ENCODE results near the gene IKBIP. TPM values are rescaled to one million over a fixed set of nuclear protein-coding genes. Genes with fewer than 3 reads are reported as not detected.
A peak's percentile ranks its signal among the peaks of the same experiment; 100 is the strongest.

IKBIP gene
- polyA plus RNA-seq, 1 donor from 2014 or later: 11.5 TPM

DNA sequence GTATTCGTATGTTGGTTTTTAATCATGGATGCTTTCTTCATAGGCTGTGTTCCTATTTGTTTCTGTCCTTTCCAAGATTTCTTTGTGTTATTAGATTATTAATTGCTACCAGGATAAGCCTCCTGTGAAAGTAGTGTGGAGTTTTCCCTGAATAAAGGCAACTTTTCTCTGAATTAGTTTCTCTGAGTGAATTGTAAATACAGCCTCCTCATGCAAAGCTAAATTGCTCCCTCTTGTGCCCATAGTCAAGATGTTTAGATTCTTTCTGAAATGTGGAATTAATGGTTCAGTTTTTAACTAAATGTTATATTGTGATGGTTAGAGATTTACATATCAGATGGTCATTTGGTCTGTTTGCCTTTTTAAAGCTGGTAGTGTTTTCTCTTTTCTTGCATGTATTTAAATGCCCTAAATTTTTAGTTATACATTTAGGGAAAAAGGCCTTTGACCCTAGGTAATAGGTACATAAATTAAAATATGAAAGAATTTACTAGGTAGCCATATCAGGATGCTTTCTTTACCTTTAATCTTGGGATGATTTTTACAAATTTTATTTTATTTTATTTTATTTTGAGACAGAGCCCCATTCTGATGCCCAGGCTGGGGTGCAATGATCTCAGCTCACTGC, 9.4 kb upstream of the IKBIP start:
- H3K9me2 ChIP-seq (ENCODE audit: insufficient read depth, low read length): no peaks in the 10 kb centered on the region
- H2AFZ ChIP-seq (ENCODE audit: low read depth, low read length): no peak overlapping the region
- no peaks in the 10 kb centered on the region for H3K27me3 ChIP-seq (ENCODE audit: insufficient read depth, low read depth, low read length)
- no peaks in the 10 kb centered on the region for H3K36me3 ChIP-seq (ENCODE audit: insufficient read depth, low read length)
- H3F3A ChIP-seq (ENCODE audit: insufficient read depth, low read length, poor library complexity, severe bottlenecking): no peaks in the 10 kb centered on the region
- no peaks in the 10 kb centered on the region for H4K20me1 ChIP-seq (ENCODE audit: insufficient read depth)
- H3K79me2 ChIP-seq (replicated peaks; ENCODE audit: insufficient read depth, low read length): no peaks in the 10 kb centered on the region
- no peak overlapping the region for H3K9ac ChIP-seq (ENCODE audit: low read length)
- H3K27ac ChIP-seq (ENCODE audit: low read length): no peak overlapping the region
- TF ChIP-seq POLR2AphosphoS5 (IDR thresholded peaks at IDR 0.05) (no peak), CTCF (IDR thresholded peaks at IDR 0.05; ENCODE audit: poor library complexity, severe bottlenecking) (peak; percentile 79), EP300 (conservative IDR thresholded peaks at IDR 0.05; ENCODE audit: poor library complexity, severe bottlenecking) (no peak), TAF1 (IDR thresholded peaks at IDR 0.05; ENCODE audit: low read depth) (no peak), MXI1 (conservative IDR thresholded peaks at IDR 0.05; ENCODE audit: poor library complexity, severe bottlenecking) (no peak), SMC3 (conservative IDR thresholded peaks at IDR 0.05; ENCODE audit: poor library complexity) (peak; percentile 73), EZH2 (IDR thresholded peaks at IDR 0.05; ENCODE audit: borderline replicate concordance, insufficient read depth, low read length, poor library complexity, severe bottlenecking) (no peak), RAD21 (conservative IDR thresholded peaks at IDR 0.05) (peak; percentile 80)
- TF ChIP-seq, protein P1, sequence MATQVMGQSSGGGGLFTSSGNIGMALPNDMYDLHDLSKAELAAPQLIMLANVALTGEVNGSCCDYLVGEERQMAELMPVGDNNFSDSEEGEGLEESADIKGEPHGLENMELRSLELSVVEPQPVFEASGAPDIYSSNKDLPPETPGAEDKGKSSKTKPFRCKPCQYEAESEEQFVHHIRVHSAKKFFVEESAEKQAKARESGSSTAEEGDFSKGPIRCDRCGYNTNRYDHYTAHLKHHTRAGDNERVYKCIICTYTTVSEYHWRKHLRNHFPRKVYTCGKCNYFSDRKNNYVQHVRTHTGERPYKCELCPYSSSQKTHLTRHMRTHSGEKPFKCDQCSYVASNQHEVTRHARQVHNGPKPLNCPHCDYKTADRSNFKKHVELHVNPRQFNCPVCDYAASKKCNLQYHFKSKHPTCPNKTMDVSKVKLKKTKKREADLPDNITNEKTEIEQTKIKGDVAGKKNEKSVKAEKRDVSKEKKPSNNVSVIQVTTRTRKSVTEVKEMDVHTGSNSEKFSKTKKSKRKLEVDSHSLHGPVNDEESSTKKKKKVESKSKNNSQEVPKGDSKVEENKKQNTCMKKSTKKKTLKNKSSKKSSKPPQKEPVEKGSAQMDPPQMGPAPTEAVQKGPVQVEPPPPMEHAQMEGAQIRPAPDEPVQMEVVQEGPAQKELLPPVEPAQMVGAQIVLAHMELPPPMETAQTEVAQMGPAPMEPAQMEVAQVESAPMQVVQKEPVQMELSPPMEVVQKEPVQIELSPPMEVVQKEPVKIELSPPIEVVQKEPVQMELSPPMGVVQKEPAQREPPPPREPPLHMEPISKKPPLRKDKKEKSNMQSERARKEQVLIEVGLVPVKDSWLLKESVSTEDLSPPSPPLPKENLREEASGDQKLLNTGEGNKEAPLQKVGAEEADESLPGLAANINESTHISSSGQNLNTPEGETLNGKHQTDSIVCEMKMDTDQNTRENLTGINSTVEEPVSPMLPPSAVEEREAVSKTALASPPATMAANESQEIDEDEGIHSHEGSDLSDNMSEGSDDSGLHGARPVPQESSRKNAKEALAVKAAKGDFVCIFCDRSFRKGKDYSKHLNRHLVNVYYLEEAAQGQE (IDR thresholded peaks at IDR 0.05; ENCODE audit: borderline replicate concordance): no peak
- H3K4me3 ChIP-seq (ENCODE audit: low read length): no peak overlapping the region
- H3K4me2 ChIP-seq (ENCODE audit: low read length): no peak overlapping the region
- no peaks in the 10 kb centered on the region for H3K9me3 ChIP-seq (ENCODE audit: low read length)

DNA sequence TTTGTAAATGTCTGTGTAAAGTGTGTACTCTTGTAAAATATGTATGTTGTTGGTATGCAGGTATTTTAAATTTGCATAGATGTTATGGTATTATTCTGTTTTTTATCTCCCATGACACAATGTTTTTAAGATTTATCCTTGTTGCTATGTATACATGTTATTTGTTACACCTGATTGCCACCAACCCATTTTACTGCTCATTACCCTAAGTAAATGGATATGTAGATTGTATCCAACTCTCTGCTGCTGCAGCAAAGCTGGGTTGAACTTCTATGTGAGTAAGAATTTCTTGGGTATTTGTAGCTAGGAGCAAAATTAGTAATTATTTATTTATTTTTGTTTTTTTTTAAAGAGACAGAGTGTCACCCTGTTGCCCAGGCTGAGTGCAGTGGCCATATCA, 6.7 kb upstream of the IKBIP start:
- no peaks in the 10 kb centered on the region for H4K20me1 ChIP-seq (ENCODE audit: insufficient read depth)
- no peak overlapping the region for H2AFZ ChIP-seq (ENCODE audit: low read depth, low read length)
- peaks cover 17% of the 10 kb centered on the region for H3K79me2 ChIP-seq (replicated peaks; ENCODE audit: insufficient read depth, low read length)
- TF ChIP-seq MXI1 (conservative IDR thresholded peaks at IDR 0.05; ENCODE audit: poor library complexity, severe bottlenecking) (no peak), TAF1 (IDR thresholded peaks at IDR 0.05; ENCODE audit: low read depth) (no peak), CTCF (IDR thresholded peaks at IDR 0.05; ENCODE audit: poor library complexity, severe bottlenecking) (no peak)
- H3K9me3 ChIP-seq (ENCODE audit: low read length): no peaks in the 10 kb centered on the region
- no peak overlapping the region for H3K9ac ChIP-seq (ENCODE audit: low read length)
- H3K4me3 ChIP-seq (ENCODE audit: low read length): no peak overlapping the region
- no peaks in the 10 kb centered on the region for H3K27me3 ChIP-seq (ENCODE audit: insufficient read depth, low read depth, low read length)
- no peak overlapping the region for H3K27ac ChIP-seq (ENCODE audit: low read length)
- H3F3A ChIP-seq (ENCODE audit: insufficient read depth, low read length, poor library complexity, severe bottlenecking): no peaks in the 10 kb centered on the region
- no peaks in the 10 kb centered on the region for H3K36me3 ChIP-seq (ENCODE audit: insufficient read depth, low read length)
- no peaks in the 10 kb centered on the region for H3K9me2 ChIP-seq (ENCODE audit: insufficient read depth, low read length)
- no peak overlapping the region for H3K4me2 ChIP-seq (ENCODE audit: low read length)
